Limb (tissue), 2 donors: Measurements from ENCODE around the gene SYCE1.

Source experiments
- DNase-seq, 2 donors: peaks; one replicate each; pipeline ENCODE4 v3.0.0-alpha.2; 2016; ENCODE audit errors: extremely low spot score in 2 of 2

Gene SYCE1

GRCh38 chr10:133515471-133515870 is 49.9 kb downstream of the SYCE1 start:
- no peak for DNase-seq

- no peak for DNase-seq
Measured at GRCh38 chr10:133511907-133512528, 53.4 kb downstream of the SYCE1 start.

- DNase-seq, result no peak
Measured at GRCh38 chr10:133511408-133511807, 54.0 kb downstream of the SYCE1 start.

- no peak for DNase-seq
Measured at GRCh38 chr10:133509700-133510099, 55.7 kb downstream of the SYCE1 start.
